Caki2 (cell line): ENCODE measurements around the gene SPESP1. TPM values are rescaled to one million over a fixed set of nuclear protein-coding genes. Genes with fewer than 3 reads are reported as not detected.

Experiments
- DNase-seq: peaks from one replicate; pipeline ENCODE4 v3.0.0-alpha.2; 2015; ENCODE audit warnings: low read depth
- in situ Hi-C: cut with HindIII; loops from 2 replicates; pipeline ENCODE4 v1.10.0; 2016; ENCODE audit warnings: low sequenced_read_pairs, low pct_unique_long_range_greater_than_20kb, mixed read lengths
- total RNA-seq: library from RNA; depleted of rRNA; stranded (reverse); fragments of >200 nt; shearing (Covaris generic); gene quantifications from 2 replicates; pipeline ENCODE4 v1.2.3, GENCODE V29; 2014; ENCODE audit warnings: low replicate concordance; rRNA removed

Gene SPESP1
- total RNA-seq, 1 experiment from 2014 or later: not detected

DNA sequence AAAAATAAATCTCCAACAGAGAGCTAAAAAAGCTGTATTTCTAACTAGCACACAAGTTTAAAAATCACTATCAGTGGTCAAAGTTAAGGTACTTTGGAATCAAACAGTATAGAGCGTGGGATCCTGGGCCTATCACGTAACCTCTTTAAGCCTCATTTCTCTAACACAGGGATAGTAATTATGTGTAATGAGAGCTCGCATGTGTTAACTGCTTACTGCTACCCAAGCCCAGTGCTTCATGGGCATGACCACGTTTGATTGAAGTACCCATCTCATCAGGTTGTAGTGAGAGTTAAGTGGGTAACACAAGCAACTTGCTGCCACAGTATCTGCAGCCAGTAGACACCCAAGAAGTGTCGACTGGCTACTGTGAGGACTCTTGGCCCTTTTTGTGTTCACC, 56.0 kb downstream of the SPESP1 start:
- DNase-seq: no peak
- in situ Hi-C loops: no loop called here

DNA sequence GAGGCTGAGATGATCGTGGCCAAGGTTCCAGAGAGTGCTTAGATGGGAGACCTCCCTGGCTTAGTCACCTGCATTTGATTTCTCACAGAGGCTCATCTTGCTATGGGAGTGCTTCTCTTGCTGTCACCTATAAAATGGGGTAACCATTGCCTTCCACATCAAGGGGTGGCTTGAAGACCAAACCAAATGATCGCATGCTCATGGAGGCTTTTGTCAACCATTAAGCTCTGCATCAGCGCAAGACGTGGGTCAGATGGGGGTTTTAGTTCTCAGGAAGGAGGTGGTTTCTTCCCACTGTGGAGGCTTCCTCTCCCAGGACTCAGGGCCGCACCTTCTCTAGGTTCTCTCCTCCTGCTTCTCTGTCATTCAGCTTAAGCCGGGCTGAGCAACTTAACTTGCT, 56.8 kb downstream of the SPESP1 start:
- in situ Hi-C loops: no loop called here
- DNase-seq: no peak

DNA sequence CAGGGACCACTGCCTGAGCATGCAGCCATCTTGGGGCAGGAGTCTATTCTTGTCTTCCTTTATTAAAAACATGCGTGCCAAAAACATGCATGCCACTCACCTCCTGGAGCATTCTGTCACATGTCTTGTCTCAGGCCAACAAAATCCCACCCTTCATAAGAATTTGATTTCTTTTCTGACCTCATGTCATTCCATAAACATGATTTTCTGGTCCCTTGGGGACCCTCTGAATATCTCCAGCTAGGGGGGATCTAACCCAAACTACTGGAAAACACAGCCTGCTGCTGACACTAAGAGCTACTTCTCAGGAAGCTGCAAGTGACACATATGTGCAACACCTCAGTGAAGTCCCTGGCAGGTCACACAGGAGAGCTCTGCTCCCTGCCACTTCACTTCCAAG, 57.4 kb downstream of the SPESP1 start:
- in situ Hi-C loops: no loop called here
- no peak for DNase-seq

DNA sequence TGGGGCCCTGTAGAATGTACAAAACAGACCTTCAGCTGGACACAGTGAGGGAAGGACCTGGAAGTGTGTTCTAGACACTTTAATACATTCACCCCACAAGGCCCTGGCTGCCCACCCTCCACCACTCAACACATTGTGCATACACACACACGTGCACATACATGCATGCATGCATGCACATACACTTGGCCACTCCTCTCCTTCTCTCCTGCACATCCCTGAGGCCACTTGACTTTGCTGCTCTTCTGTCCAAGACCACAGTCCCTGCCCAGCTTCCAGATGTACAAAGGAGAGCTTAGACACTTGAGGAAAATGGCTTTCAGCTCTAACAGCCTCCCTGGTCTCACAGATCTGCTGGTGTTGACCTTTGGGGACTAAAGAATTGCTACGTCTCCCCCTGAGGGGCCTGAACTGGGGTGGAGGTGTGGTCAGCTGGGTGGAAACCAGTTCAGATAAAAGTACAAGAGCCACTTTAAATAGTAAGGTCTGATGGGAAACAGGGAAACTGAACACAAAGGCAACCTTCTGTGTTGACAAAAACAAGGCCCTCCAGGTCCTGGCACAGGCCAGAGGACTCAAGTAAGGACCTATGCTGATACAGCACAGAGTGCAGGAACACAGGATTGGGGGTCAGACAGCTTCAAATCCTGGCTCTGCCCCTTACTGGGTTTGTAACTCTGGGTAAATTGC, 59.4 kb downstream of the SPESP1 start:
- DNase-seq: no peak
- in situ Hi-C loops: no loop called here

DNA sequence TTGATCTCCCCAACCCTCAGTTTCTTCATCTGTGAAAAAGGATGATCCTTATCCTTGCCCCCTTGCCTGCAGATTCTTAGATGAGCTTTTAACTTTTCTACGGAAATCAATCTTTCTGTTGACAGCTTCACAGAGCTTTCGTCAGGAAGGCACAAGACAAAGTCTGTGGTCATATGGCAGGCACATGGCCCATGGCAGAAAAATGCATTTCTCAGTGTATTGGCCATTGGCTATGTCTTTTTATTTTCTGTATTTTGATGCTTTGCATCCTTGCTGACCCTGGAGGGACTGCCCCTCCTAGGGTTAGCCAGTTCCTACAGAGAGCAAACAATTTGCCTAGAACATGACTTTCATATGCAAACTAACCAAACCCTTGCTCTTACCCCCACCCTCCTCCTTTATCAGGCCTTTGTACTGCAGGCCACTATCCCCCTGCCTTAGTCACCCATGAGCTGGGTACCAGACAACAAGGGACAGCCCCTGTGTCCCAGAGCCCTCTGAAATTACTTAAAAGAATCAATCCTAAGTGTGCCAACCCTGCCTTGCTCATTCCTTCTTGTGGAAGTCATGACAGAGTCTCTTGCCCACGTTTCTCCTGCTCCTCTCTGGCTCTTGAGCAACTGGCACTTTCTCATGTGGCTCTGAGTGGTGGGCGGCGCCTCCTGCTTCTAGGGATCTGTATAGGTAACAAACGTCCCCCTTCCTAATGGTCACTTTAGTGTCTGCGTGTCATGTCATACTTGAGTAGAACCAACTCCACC, 60.1 kb downstream of the SPESP1 start:
- in situ Hi-C loops: no loop called here
- DNase-seq: no peak

DNA sequence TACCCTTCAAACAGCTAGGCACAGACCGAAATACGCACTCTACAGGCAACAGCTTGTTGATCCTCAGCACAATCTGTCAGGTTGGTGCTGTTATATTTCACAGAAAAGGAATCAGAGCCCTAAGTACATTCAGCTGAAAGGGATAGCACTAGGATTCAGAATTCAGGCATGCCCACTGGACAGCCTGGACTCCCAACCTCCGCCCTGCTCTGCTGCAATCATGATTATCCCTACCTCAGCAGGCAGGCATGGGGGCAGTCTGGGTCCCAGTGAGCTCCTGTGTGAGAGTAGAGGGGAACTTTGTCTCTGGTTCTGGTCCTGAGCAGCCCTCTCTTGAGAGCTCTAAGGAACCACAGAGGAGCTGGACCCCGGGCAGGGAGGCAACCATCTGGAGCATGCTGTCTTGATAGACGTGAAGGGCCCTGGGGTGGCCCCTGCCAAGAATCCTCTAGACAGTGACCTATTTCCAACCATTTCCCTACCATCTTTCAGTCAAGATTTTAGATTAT, 60.7 kb downstream of the SPESP1 start:
- DNase-seq: no peak
- in situ Hi-C loops: no loop called here

DNA sequence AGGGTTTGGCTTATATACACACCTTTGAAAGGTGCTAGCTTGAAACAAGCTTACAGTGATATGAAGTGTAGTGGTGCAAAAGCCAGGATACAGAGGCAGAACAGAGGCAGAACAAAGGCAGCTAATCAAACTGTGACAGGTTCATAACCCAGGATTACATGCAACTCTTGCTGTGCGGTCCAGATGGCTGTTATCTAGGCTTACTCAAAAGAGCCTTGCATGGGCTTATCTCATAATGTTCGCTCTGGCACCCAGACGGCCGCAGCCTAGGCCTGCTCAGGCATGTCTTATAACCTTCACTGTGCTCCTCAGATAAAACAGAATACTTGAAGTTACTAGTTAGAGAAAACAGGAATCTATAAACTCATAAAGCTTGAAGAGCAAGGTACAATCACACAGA, 61.4 kb downstream of the SPESP1 start:
- DNase-seq: no peak
- in situ Hi-C loops: no loop called here

DNA sequence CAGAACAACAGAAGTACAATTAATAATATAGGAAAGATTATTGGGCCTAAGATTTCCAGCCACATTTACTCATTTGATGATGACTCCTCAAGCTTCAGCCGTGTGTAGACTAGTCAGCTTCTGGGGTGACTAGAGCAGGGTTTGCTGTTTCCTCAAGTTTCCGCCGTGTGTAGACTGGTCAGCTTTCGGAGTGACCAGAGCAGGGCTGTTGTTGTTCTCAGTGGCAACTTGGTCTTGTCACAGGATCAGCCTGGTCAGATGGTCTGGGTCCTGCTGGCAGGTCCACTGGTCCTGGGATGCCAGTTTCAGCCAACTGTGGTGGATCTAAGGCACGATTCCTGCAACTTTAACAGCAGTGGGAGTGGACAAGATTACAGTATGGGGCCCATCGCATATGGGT, 62.4 kb downstream of the SPESP1 start:
- DNase-seq: no peak
- in situ Hi-C loops: no loop called here

DNA sequence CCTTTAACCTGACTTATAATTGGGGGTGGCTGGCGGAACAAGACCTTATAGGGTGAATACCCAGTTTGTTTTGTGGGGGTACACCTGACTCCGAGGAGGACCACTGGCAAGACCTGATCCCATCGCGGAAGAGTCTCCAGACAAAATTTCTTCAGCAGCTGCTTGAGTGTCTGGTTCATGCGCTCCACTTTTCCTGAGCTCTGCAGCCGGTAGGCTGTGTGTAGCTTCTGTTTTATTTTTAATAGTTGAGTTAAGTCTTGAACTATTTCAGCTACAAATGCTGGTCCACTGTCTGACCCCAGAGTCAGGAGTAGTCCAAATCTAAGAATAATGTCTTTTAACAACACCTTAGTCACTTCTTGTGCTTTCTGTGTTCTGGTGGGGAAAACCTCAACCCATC, 63.0 kb downstream of the SPESP1 start:
- no peak for DNase-seq
- in situ Hi-C loops: no loop called here

DNA sequence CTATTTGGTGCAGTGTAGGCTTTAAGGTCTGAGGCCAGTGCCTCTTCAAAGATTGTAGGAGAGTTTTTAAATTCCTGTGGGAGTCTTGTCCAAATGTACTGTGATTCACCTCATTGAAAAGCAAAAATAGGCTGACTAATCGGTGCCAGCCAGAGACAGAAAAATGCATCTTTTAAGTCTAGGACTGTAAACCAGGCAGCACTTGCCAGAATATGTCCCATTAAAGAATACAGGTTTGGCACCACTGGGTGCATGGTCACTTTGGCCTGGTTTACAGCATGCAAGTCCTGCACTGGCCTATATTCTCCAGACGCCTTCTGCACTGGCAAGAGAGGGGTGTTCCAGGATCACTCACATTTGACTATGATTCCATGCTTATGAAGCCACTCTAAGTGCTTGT, 63.8 kb downstream of the SPESP1 start:
- in situ Hi-C loops: no loop called here
- no peak for DNase-seq

DNA sequence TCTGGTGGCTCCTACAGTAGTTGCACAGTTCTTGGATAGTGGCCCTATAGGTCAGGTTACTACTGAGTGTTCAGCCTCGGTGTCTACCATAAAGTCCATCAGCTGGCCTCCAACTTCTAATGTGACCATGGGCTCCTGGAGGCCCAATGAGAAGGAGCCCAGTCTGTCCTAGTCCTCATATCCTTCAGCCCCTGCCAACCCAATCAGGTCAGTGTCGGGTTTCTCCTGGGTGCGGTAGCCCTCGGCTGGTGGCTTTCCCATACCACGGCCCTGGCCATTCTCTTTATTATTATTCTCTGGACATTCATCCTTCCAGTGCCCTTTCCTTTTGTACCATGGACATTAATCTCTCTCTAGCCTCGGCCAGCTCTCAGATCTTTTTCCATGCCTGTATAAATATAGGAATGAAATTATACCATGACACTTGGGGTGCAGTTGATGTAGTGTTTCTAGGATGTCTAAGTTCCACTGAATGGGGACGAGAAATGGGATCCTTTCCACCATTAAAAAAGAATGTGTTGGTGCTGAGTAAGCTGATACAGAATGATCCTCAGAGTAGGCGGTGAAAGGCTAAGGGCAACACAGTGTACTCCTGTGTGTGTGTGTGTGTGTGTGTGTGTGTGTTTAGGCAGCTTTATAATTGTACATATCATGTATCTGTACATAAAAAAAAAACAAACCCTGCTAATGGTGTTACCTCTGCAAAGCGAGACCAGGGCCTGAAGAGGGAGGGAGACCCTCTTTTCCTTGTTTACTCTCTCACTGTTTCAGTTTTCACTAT, 64.8 kb downstream of the SPESP1 start:
- in situ Hi-C loops: no loop called here
- no peak for DNase-seq

Other genes with a start within 250 kb of the SPESP1 start
- 27.1 and 53.8 TPM in 2 replicates for gene ANP32A, start 109.6 kb upstream of the SPESP1 start, total RNA-seq
- gene NOX5, start 84.2 kb downstream of the SPESP1 start, total RNA-seq: 1.2 TPM in 1 of 2 replicates, not detected in the other
- 31.8 and 32.3 TPM in 2 replicates for gene GLCE, start 230.1 kb downstream of the SPESP1 start, total RNA-seq